Astrocyte (in vitro differentiated cells and primary cell): Measurements from ENCODE around the gene TPRX1.
"Not testable (repeated sequence)": the region's sequence is repeated elsewhere in the genome, so short reads cannot be mapped to it uniquely, and the experiment has no call there.

ENCODE experiments used
- CTCF ChIP-seq: IDR thresholded peaks from 2 replicates; pipeline ENCODE4 v1.5.1; 2011; ENCODE audit warnings: low read depth, mild to moderate bottlenecking, inconsistent platforms, low read length, moderate library complexity; ENCODE audit not compliant: insufficient read depth
- EZH2 ChIP-seq: IDR thresholded peaks from 2 replicates; pipeline ENCODE4 v1.6.1; 2012; ENCODE audit warnings: mild to moderate bottlenecking, low read length, inconsistent platforms; ENCODE audit not compliant: insufficient read depth

DNA sequence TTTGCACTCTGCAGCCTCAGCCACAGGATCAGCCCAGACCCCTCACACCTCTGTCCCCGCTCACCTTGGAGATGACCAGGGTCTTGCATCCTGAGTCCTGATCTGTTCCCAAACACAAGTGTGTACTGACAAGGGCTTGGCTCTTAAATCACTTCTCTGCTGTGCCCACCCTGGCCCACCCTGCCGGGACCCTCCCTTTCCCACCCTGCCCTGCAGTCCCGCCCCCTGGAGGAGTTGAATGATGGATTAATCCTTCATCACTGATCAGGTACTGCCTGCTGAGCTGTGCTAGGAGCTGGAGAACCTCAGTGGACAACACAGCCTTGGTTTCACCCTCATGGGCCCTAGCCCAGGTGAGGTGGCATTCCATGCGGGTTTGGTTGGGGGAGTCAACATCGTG, at the start of gene TPRX1:
- not testable (repeated sequence) for TF ChIP-seq CTCF, EZH2
